Endodermal cell (in vitro differentiated cells): ENCODE results near the gene PRKCB. TPM values are rescaled to one million over a fixed set of nuclear protein-coding genes. Genes with fewer than 3 reads are reported as not detected.

Source experiments
- DNase-seq: peaks from one replicate; pipeline ENCODE4 v3.0.0-alpha.2; 2017
- H3K27ac ChIP-seq: 2 replicates; pipeline ENCODE4 v1.5.1; 2013; ENCODE audit warnings: mild to moderate bottlenecking, low read depth, low read length, moderate library complexity
- H3K27me3 ChIP-seq: 2 replicates; pipeline ENCODE4 v1.6.1; 2013; ENCODE audit warnings: mild to moderate bottlenecking, low read length, moderate library complexity; ENCODE audit not compliant: insufficient read depth, control insufficient read depth, poor library complexity, severe bottlenecking
- H3K36me3 ChIP-seq: 2 replicates; pipeline ENCODE4 v1.7.0; 2013; ENCODE audit warnings: mild to moderate bottlenecking, low read length, moderate library complexity; ENCODE audit not compliant: control insufficient read depth, insufficient read depth
- H3K4me1 ChIP-seq: one replicate; pipeline ENCODE4 v1.7.0; 2013; ENCODE audit warnings: low read length; ENCODE audit not compliant: control insufficient read depth, insufficient read depth
- H3K4me3 ChIP-seq: 2 replicates; pipeline ENCODE4 v1.5.1; 2013; ENCODE audit warnings: mild to moderate bottlenecking, low read length, moderate library complexity
- H3K9ac ChIP-seq: 2 replicates; pipeline ENCODE4 v1.6.1; 2013; ENCODE audit warnings: mild to moderate bottlenecking, low read length, moderate library complexity; ENCODE audit not compliant: poor library complexity, severe bottlenecking; ENCODE audit errors: extremely low read depth
- H3K9me3 ChIP-seq: 2 replicates; pipeline ENCODE4 v1.6.1; 2013; ENCODE audit warnings: mild to moderate bottlenecking, low read length, moderate library complexity; ENCODE audit not compliant: control insufficient read depth
- H3K27ac Mint-ChIP-seq: 2 replicates; pipeline ENCODE4 v1.8.0; 2020; ENCODE audit warnings: mixed read lengths
- H3K27me3 Mint-ChIP-seq: 2 replicates; pipeline ENCODE4 v1.8.0; 2021; ENCODE audit warnings: mild to moderate bottlenecking, mixed read lengths; ENCODE audit not compliant: insufficient read depth
- H3K36me3 Mint-ChIP-seq: 2 replicates; pipeline ENCODE4 v1.8.0; 2020; ENCODE audit warnings: low read depth, mixed read lengths
- H3K4me1 Mint-ChIP-seq: 2 replicates; pipeline ENCODE4 v1.8.0; 2020; ENCODE audit warnings: mixed read lengths
- H3K4me3 Mint-ChIP-seq: 2 replicates; pipeline ENCODE4 v1.8.0; 2020; ENCODE audit warnings: mild to moderate bottlenecking, moderate library complexity, mixed read lengths
- H3K9me3 Mint-ChIP-seq: 2 replicates; pipeline ENCODE4 v1.8.0; 2020; ENCODE audit warnings: mild to moderate bottlenecking, mixed read lengths
- CTCF ChIP-seq: fragments of 200-600 bp; sonication (generic); conservative IDR thresholded peaks from 2 replicates; pipeline ENCODE4 v1.5.0; 2021; ENCODE audit warnings: antibody characterized with exemption, mild to moderate bottlenecking
- WGBS, 2 experiments: methylation state at CpG; one replicate each; pipeline versions ENCODE4 v1.1.5 to v1.1.7; 2013; ENCODE audit warnings: missing lambda C conversion rate in 2 of 2, mixed read lengths in 1 of 2; ENCODE audit not compliant: insufficient coverage in 1 of 2, insufficient read length in 1 of 2; 5-methylcytosine and 5-hydroxymethylcytosine counted together
- total RNA-seq, 2 donors: library from RNA; stranded (reverse); fragmentation: NEBNext Ultra II Directional in 1 of 2; extraction: Animal tissue kit (Norgen Biotek cat#: 25700) in 1 of 2; gene quantifications; 2 replicates in 1 of 2; 3 replicates in 1 of 2; pipeline ENCODE4 v1.2.1, GENCODE V29; 2021

The PRKCB gene
- total RNA-seq, 2 donors from 2014 or later, result 0.38 to 1.1 TPM

- Mint-ChIP-seq H3K36me3 (no peaks in the 10 kb centered on the region), H3K27ac (no peak overlapping the region), H3K4me1 (no peaks in the 10 kb centered on the region), H3K27me3 (peaks cover 15% of the 10 kb centered on the region), H3K9me3 (no peaks in the 10 kb centered on the region), H3K4me3 (no peak overlapping the region)
- Histone ChIP-seq H3K4me3 (no peak overlapping the region), H3K9ac (no peak overlapping the region), H3K9me3 (no peaks in the 10 kb centered on the region), H3K27me3 (peaks cover 9% of the 10 kb centered on the region), H3K36me3 (no peaks in the 10 kb centered on the region), H3K4me1 (no peaks in the 10 kb centered on the region), H3K27ac (no peak overlapping the region)
- TF ChIP-seq CTCF, result no peak
- 81 to 95% methylated on average over 2 to 5 of the region's 5 CpGs for WGBS, 2 experiments
- no peak for DNase-seq
Observed at GRCh38 chr16:23975293-23975692, 139.5 kb downstream of the PRKCB start.

- H3K27ac ChIP-seq, result no peak overlapping the region
- WGBS, 2 experiments, result 74 to 86% methylated on average over 1 to 5 of the region's 5 CpGs
Observed at GRCh38 chr16:23976091-23976490, 140.3 kb downstream of the PRKCB start.

GRCh38 chr16:23976524-23976923, 140.7 kb downstream of the PRKCB start:
- H3K27me3 Mint-ChIP-seq, result peaks cover 17% of the 10 kb centered on the region
- Histone ChIP-seq H3K36me3 (no peaks in the 10 kb centered on the region), H3K27me3 (peaks cover 6% of the 10 kb centered on the region), H3K27ac (no peak overlapping the region), H3K4me3 (no peak overlapping the region), H3K9ac (no peak overlapping the region), H3K4me1 (no peaks in the 10 kb centered on the region), H3K9me3 (no peaks in the 10 kb centered on the region)
- H3K4me3 Mint-ChIP-seq, result no peak overlapping the region
- 56 to 92% methylated on average over 2 to 3 of the region's 3 CpGs for WGBS, 2 experiments
- H3K36me3 Mint-ChIP-seq, result no peaks in the 10 kb centered on the region
- no peaks in the 10 kb centered on the region for H3K4me1 Mint-ChIP-seq
- H3K9me3 Mint-ChIP-seq, result no peaks in the 10 kb centered on the region
- no peak for TF ChIP-seq CTCF
- no peak overlapping the region for H3K27ac Mint-ChIP-seq
- no peak for DNase-seq

More at GRCh38 chr16:23976091-23976490, 140.3 kb downstream of the PRKCB start:
- H3K27me3 Mint-ChIP-seq, result peaks cover 17% of the 10 kb centered on the region
- no peaks in the 10 kb centered on the region for H3K36me3 ChIP-seq
- H3K4me3 ChIP-seq, result no peak overlapping the region
- peaks cover 9% of the 10 kb centered on the region for H3K27me3 ChIP-seq
- DNase-seq, result no peak
- H3K36me3 Mint-ChIP-seq, result no peaks in the 10 kb centered on the region
- no peaks in the 10 kb centered on the region for H3K4me1 ChIP-seq
- no peak overlapping the region for H3K9ac ChIP-seq
- no peaks in the 10 kb centered on the region for H3K9me3 ChIP-seq
- H3K4me1 Mint-ChIP-seq, result no peaks in the 10 kb centered on the region
- H3K4me3 Mint-ChIP-seq, result no peak overlapping the region
- TF ChIP-seq CTCF, result no peak
- no peaks in the 10 kb centered on the region for H3K9me3 Mint-ChIP-seq
- H3K27ac Mint-ChIP-seq, result no peak overlapping the region
